ENCODE measurements around the gene LGALSL. TPM values are rescaled to one million over a fixed set of nuclear protein-coding genes. Genes with fewer than 3 reads are reported as not detected.

Gene LGALSL
- polyA plus RNA-seq, 3 donors: 38.6 to 46.3 (median 40.5) TPM

DNA sequence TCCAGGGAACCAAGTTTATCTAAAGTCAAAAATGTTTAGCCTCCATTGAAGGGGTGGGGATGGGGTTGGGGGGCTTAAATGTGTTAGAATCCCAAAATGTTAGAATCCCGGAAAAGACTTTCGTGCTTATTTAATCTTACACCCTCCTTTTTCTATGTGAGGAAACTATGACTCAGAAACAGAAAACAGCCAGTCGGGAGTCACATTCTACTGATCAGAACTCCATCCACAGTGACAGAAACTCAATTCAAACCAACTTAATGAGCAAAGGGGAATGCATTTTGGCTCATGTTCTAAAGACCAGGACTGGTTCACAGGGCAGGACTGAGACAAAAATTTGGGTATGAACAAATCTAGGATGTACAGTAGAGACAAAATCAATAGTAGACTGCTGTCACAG is 38.3 kb downstream of the LGALSL start:
- DNase-seq (ENCODE audit: low read depth in 3 of 3, low spot score in 2 of 3): no peak

DNA sequence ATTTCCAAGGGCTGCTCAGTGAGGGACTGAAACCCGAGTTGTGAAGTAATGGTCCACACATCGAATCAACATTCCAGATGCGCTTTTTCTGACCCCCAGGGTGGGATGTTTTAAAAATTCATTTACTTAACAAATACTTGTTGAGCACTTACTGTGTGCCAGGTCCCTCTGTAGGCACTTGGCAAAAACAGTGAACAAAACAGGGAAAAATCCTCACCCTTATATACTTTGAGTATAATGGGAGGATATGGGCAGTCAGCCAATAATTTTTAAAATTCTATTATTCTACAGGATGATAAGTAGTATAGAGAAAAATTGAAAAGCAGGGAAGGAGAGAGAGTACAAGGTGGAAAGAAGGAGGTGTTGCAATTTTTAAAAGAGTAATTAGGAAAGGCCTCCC is 38.9 kb downstream of the LGALSL start:
- no peak for DNase-seq (ENCODE audit: low read depth in 3 of 3, low spot score in 2 of 3)

DNA sequence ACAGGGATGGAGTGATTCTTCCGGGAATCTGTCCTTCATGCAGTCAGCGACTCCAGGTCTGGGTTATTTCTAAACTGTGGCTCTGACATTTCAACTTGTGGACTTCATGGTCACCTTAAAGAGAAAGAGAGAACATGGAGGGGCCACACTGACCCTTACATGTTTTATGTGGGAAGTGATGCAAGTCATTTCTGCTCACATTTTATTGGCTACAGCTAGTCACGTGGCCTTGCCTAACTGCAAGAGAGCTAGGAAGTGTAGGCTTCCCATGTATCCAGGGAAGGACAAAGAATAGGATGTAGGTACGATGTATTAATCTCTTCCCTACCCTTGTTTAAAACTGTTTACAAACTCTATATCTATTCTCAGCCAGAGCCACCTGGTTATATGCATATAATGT is 39.8 kb downstream of the LGALSL start:
- no peak for DNase-seq (ENCODE audit: low read depth in 3 of 3, low spot score in 2 of 3)

DNA sequence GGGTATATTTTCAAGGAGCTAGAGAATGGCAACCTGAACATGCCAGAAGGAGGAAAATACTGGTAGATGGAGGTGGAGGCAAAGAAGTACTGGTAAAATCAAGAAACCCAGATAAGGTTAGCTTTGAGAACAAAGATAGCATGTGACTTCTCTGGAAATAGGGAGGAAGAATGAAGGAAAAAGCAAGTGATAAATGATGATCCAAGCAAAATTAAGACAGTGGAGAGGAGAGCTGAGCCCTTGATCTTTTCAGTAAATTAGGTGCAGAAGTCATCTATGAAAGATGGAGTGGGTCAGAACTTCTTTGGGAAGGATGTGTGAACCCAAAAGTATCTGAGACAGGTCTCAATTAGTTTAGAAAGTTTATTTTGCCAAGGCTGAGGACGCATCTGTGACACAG is 44.5 kb downstream of the LGALSL start:
- no peak for DNase-seq (ENCODE audit: low read depth in 3 of 3, low spot score in 2 of 3)

DNA sequence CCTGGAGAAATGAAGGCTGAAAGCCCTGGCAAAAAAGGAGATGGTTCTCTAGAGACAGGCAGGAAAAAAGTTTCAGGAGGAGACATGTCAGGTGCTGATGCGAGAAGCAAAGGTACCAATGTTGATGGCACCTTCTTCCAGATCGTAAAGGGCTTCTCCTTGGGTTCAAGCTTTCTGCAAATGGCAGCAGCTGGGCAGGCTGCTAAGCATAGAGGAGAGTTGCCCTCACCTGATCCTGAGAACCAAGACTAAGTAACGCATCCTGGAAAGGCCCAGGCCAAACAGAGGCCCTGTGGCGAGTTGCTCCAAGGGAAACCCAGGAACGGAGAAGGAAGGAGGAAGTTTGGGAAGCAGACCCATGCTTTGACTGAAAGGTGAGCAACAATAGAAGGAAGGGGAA is 46.6 kb downstream of the LGALSL start:
- DNase-seq (ENCODE audit: low read depth in 3 of 3, low spot score in 2 of 3): no peak

DNA sequence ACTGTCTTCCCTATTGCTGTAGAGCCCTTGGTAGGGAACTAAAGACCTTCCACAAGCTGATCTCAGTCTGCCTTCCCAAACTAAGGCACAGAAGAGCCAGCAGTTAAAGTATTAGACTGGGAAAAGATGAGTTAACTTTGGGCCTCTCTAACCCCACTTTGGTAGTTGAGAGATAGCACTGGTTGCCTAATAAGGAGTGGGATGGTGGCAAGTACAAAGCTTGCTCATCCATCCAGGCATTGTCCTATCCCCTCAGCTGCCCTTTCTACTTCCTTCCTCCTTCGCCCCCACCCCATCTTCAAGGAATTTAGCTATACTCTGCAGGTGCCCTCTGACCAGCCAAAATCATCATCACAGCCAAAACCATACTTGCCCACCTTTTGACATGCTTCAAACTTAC is 48.0 kb downstream of the LGALSL start:
- DNase-seq (ENCODE audit: low read depth in 3 of 3, low spot score in 2 of 3): no peak

DNA sequence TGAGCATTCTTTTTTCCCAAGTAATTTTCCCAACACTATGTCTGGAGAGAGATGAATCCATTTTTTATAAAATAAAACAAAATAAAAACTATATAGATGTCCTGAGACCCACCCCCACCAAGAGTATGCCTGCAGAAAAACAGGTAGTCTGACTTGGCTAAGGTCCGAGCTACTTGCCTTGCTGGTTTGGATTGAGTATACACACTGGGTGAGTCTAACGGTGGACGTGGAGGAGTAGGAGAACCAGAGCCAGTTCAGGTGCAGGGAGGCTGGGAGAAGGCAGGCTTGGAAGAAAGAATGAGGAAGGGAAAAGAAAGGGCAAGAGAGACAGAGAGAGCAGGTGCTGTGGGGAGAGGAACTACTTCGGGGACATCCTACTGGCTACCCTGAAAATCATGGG is 48.9 kb downstream of the LGALSL start:
- no peak for DNase-seq (ENCODE audit: low read depth in 3 of 3, low spot score in 2 of 3)

DNA sequence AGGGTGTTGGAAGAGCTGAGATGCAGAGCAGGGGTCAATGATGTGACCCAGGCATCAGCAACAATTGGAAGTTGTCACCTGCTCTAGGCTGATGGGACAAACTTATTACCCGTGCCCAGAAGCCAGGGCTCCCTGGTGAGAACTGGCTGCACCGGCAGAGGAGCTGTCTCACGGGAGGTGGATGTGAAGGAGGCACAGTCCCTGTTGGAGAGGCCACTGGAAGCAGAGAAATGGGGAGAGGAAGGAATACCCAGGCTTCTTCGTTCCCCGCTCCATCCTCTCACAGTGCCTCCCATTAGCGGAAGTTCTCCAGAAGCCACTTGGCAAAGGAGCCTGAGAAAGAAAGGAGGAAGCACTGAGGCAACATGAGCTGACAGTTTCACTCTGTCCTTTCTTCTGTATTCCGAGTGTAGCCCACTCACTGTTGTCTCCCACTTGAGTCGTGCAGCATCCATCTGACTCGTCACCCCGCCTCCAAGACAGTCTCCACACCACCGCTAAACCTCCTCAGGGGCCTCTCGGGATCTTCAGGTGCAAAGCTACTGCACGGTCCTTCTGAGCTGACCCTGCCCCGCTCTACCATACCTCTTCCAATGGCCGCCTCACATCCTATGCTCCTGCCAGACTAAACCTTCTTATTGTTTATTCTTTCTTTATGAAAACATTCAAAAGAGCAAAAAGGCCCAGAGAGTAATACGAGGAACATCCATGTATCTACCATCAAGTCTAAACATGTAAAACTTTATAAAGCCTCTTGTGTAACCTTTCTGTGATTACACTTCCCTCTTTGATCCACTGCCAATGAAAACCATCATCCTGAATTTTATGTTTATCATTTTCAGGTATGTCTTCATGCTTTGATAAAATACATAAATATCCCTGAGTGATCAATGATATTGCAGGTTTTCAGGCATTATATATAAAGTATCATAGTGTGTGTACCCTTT is 51.1 kb downstream of the LGALSL start:
- no peak for DNase-seq (ENCODE audit: low read depth in 3 of 3, low spot score in 2 of 3)

DNA sequence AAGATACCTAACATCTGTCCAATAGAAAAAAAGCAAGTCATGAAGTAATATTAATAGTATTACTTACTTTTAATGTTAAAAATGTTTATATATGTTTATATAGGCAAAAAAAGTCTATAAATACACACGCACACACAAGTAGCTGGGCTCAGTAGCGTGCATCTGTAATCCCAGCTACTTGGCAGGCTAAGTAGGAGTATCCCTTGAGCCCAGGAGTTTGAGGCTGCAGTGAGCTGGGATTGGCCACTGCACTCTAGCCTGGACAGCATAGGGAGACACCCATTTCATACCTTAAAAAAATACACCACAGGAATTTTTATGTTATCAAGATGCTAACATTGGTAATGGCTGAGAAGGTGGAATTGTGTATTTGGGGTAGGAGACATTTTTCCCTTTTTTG is 52.7 kb downstream of the LGALSL start:
- no peak for DNase-seq (ENCODE audit: low read depth in 3 of 3, low spot score in 2 of 3)

Other genes starting within 250 kb of the LGALSL start
- gene AFTPH, start 70.2 kb downstream of the LGALSL start, polyA plus RNA-seq (ENCODE audit: insufficient read length in 3 of 3): 10 to 100 TPM; 74.8 to 83.4 (median 79.2) TPM
- gene SERTAD2, start 199.8 kb downstream of the LGALSL start, polyA plus RNA-seq (ENCODE audit: insufficient read length in 3 of 3): 10 to 100 TPM; 23.0 to 25.8 (median 25.6) TPM

Data from right renal cortex interstitium (tissue), 3 donors.